GM10266 (cell line): Measurements from ENCODE around the gene RAB23.
A peak's percentile ranks its signal among the peaks of the same experiment; 100 is the strongest.

ENCODE experiments used
- DNase-seq: peaks from one replicate; pipeline ENCODE4 v3.0.0; 2012; ENCODE audit errors: extremely low spot score
- CTCF ChIP-seq: IDR thresholded peaks from 2 replicates; pipeline ENCODE4 v1.5.1; 2012; ENCODE audit warnings: mild to moderate bottlenecking, low read depth; ENCODE audit not compliant: control insufficient read depth, insufficient read depth; ENCODE audit errors: missing control alignments

Gene RAB23

GRCh38 chr6:57205550-57206328 lies 16.4 kb downstream of the RAB23 start:
- TF ChIP-seq CTCF = no peak
- no peak for DNase-seq

- no peak for TF ChIP-seq CTCF
- no peak for DNase-seq
Observed at GRCh38 chr6:57201718-57202117, 20.4 kb downstream of the RAB23 start.

GRCh38 chr6:57198926-57199636 lies 23.0 kb downstream of the RAB23 start:
- TF ChIP-seq CTCF = no peak
- no peak for DNase-seq

- no peak for DNase-seq
Observed at GRCh38 chr6:57195457-57195856, 26.6 kb downstream of the RAB23 start.

GRCh38 chr6:57193177-57193576 lies 28.9 kb downstream of the RAB23 start:
- no peak for DNase-seq
- TF ChIP-seq CTCF = no peak

More at GRCh38 chr6:57195457-57195856, 26.6 kb downstream of the RAB23 start:
- no peak for TF ChIP-seq CTCF

GRCh38 chr6:57190140-57190539 lies 32.0 kb downstream of the RAB23 start:
- DNase-seq = no peak
- TF ChIP-seq CTCF = peak; percentile 14

- TF ChIP-seq CTCF = no peak
- no peak for DNase-seq
Observed at GRCh38 chr6:57183336-57183735, 38.8 kb downstream of the RAB23 start.
